ES-I3 (cell line): ENCODE measurements around the gene DPP4.

Experiments
- H3K36me3 ChIP-seq: 2 replicates; pipeline ENCODE4 v1.6.1; 2013; ENCODE audit warnings: mild to moderate bottlenecking, low read length, control low read depth, moderate library complexity; ENCODE audit not compliant: insufficient read depth
- H3K4me1 ChIP-seq: 2 replicates; pipeline ENCODE4 v1.6.1; 2013; ENCODE audit warnings: mild to moderate bottlenecking, control low read depth, low read length; ENCODE audit not compliant: insufficient read depth
- H3K9ac ChIP-seq: 2 replicates; pipeline ENCODE4 v1.6.1; 2013; ENCODE audit warnings: low read depth, mild to moderate bottlenecking, low read length, moderate library complexity
- H3K9me3 ChIP-seq: 2 replicates; pipeline ENCODE4 v1.6.1; 2013; ENCODE audit warnings: mild to moderate bottlenecking, low read length, moderate library complexity; ENCODE audit not compliant: control insufficient read depth, insufficient read depth

DPP4 gene

DNA sequence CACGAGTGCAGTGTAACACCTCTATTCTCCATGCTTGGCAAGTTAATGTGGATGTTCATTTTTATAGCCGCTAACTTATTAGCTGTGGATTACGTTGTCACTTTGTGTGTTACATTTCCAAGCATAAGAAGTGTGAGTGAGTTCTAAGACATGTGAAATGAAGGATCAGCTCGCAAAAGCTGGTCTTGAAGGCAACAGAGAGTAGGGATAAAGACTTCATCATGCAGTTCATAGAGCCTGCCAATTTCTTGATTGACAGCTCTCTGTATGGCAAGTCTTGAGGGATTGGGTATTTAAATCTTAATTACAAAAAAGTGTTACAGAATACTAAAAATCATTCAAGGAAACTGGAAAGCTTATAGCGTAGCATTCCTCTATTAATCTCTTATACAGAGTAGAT is 25.8 kb upstream of the DPP4 start:
- H3K4me1 ChIP-seq: no peaks in the 10 kb centered on the region
- H3K9ac ChIP-seq: no peak overlapping the region
- no peaks in the 10 kb centered on the region for H3K36me3 ChIP-seq
- no peaks in the 10 kb centered on the region for H3K9me3 ChIP-seq

DNA sequence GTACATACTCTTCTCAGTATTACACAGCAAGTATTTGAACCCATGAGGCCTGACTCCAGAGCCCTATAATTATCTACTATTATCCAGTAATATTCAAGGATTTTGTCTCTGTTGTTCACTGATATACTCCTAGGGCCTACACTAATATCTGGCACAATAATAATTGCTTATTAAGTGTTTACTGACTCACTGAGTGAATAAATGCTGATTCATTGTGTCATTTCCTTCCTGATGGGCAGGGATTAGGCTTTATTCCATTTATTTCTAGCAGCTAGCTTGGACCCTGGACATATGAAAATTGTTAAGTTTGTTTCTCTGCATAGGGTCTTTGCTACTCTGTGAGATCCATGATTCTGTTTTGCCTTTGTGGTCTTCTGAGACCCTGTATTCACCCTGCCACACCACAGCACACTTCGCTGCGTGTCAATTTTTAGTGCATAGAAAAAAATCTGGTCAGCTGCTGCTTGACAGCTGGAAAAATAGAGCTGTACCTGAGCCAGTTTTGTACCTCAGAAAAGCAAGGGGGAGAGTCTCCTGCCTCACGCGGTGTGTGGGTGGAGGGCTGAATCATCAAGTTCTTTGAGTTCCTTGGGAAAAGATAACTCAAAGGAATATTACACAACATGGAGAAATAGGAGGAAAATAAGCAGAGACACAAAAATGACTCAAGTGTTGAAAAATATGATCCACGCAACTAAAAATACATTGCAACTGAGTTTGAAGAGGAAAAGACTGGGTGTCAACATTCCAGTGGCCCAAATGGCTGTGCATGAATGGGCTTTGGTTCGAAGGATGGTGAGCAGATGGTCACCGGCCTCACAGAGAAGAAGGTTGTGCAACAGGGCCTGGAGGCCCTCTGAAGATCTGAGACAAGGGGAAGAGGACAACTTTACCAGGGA is 18.9 kb upstream of the DPP4 start:
- Histone ChIP-seq H3K9ac (no peak overlapping the region), H3K4me1 (no peaks in the 10 kb centered on the region), H3K9me3 (no peaks in the 10 kb centered on the region), H3K36me3 (no peaks in the 10 kb centered on the region)

DNA sequence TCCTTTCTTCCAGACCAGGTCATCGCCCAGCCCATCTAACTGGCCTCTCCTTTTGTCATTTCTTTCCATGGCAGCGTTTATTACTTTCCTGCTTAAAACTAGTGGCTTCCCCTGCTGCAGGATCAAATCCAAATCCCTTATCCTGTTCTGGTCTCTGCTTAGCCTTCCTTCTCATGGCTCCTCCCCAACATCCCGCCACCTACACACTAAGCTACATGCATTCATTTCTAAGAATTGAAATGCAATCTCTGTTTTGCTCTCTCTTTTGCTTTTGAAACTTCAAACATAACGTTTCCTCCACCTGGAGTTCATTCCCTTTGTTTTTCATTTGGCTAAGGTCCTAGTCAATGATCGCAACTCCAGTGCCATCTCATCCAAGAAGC is 18.0 kb upstream of the DPP4 start:
- Histone ChIP-seq H3K9ac (no peak overlapping the region), H3K36me3 (no peaks in the 10 kb centered on the region), H3K4me1 (no peaks in the 10 kb centered on the region), H3K9me3 (no peaks in the 10 kb centered on the region)

DNA sequence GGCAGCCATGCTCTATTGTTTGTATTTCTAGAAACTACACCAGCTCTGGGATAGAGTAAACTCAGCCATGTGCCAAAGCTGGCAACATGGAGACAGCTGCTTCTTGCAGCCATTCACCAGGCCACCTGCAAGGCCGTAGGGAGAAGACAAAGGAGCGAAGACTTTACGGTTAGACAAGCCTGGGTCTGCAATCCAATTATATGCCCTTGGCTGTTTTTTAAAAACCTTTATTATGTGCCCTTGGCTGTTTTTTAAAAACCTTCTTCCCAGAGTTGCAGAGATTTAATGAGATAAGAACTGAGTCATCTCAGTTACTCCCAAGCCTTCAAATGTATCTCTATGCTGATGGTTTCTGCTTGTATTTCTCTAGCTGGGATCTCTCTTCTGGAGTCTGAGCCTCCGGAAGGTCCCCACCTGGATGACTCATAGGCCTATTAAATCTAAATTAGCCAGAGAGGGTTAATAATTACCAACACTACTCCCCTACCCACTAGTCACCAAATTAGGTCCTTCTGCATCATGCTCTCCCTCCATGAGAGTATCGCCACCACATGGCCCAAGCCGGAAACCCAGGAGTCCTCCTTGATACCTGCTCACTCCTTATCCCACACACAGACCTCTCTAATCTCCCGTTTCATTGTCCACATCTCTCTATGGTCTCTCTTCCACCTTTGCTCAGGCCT is 17.5 kb upstream of the DPP4 start:
- Histone ChIP-seq H3K9ac (no peak overlapping the region), H3K4me1 (no peaks in the 10 kb centered on the region), H3K9me3 (no peaks in the 10 kb centered on the region), H3K36me3 (no peaks in the 10 kb centered on the region)

DNA sequence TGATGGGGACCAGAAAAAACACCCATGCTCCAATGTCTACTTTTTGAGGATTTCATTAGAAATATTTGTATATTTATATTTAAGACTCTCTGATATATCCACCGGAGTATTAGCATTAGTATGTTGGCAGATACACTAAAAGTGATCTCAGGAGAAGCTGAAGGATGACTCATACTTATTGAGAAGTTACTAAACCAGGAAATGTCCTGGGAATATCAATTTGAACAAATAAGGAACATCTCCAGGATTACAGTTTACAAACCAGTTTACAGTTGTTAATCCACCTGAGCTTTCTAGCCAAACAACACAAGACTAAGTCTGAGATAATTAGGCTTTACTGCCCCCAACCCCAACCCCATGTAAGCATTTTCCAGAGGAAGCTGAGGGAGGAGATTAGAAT is 16.1 kb upstream of the DPP4 start:
- Histone ChIP-seq H3K9me3 (no peaks in the 10 kb centered on the region), H3K36me3 (no peaks in the 10 kb centered on the region), H3K4me1 (no peaks in the 10 kb centered on the region), H3K9ac (no peak overlapping the region)

DNA sequence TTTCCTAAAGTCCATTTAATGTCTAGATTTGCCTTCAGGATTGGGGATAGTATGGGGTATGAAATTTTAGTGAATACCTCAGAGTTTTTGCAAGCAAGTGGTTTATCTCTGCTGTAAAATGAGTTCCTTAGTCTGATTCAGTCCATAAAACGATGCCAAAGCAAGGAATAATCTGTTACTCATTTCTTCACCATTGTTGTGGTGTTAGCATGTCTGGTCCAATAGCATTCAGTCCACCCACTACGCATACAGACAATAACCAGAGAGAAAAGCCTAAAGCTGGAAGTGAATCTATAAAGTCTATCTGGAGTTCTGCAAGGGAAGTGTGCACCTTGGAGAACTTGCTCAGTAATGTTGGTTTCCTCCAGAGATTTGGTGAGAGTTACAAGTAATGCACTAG is 12.9 kb upstream of the DPP4 start:
- no peaks in the 10 kb centered on the region for H3K36me3 ChIP-seq
- H3K9ac ChIP-seq: no peak overlapping the region
- H3K4me1 ChIP-seq: no peaks in the 10 kb centered on the region
- H3K9me3 ChIP-seq: no peaks in the 10 kb centered on the region

DNA sequence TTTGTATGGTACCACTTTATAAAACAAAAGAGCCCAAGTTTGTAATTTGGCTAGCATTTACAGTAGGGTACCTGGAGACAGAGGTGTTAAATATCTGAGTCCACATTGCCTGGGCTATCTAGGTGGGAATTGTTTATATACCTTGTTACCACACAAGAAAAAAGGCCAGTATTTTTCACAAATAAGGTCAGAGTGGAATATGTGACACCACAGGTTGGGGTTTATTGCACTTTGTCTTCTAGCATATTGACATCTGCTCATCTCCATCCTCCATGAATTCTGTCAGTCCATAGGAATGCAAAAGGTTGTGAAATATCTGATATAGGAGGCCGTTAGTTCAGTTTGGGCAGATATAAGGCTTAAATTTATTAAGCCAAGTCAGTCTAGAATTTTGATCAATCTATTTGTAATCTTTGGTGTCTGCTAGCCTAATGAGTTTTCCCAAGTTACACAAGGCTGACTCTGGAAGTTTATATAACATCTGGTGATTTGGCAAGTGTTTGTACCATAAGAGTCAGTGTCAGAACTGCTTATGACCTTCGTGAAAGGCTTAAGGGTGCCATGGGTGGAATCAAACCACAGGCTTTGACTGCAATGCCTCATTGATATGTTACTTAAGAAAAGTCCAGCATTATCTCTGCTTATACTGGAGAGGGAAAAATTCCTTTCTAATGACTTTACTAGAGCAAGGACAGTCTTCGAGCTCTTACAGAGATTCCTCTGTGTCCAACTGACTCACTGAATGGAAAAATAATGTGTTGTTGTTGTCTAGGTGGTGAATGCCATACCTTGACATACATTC is 11.3 kb upstream of the DPP4 start:
- no peaks in the 10 kb centered on the region for H3K36me3 ChIP-seq
- H3K4me1 ChIP-seq: no peaks in the 10 kb centered on the region
- no peak overlapping the region for H3K9ac ChIP-seq
- no peaks in the 10 kb centered on the region for H3K9me3 ChIP-seq

DNA sequence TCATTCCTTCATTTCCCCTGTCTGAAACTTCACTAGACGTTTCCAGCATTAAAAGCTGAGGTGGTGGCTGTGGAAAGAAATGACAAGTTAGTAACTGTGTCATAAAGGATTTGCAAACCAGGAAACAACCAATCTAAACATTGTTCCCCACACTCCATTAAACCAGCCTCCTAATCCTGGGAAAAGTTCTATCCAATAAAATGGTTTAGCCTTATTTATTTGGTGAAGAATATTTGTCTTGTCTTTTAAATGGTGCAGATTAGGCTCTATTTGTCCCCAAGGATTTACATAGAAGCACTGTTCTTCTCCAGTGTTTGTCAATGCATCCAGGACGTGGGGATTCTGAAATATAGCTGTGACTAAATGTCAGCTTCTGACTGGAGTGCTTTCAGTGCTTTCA is 10.5 kb upstream of the DPP4 start:
- no peak overlapping the region for H3K9ac ChIP-seq
- H3K36me3 ChIP-seq: no peaks in the 10 kb centered on the region
- no peaks in the 10 kb centered on the region; the same call in 1 of the 2 replicates for H3K9me3 ChIP-seq
- H3K4me1 ChIP-seq: no peaks in the 10 kb centered on the region

DNA sequence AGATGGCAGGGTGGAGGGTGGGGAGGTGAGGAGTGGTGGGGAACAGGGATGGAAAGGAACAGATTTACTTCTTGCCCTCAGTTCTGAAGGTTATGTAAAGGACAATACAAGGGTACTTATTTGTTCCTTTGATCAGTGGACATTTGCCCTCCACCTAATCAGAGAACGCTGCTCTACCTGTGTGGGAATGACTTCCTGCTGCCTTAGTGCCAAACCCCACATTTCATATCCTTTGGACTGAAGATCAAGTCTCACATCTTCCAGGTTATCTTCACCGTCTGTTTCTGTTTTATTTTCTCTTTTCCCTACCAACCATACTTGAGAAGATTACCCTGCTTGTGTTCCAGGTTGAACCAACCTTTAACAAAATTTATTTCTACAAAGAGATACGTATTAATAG is 8.7 kb upstream of the DPP4 start:
- Histone ChIP-seq H3K9me3 (peaks cover 3% of the 10 kb centered on the region), H3K4me1 (no peaks in the 10 kb centered on the region), H3K36me3 (no peaks in the 10 kb centered on the region), H3K9ac (no peak overlapping the region)

DNA sequence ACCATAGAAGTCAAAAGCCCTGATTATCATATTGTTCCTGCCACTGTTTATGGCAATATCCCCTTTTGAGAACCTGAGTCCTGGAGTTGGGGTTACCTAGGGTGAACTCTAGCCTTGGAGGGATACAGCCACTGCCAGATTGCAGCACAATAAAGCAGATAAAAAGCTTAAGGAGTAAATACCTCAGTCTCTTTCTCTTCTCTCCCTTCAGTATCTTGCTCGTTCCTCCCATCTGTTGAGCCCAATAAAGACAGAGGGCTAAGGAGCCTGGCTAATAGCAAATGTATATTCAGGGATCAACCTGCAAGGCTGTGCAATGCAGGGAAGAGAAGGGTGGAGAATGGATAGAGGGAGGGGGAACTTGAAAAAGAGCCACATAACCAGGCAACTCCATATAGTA is 8.0 kb upstream of the DPP4 start:
- Histone ChIP-seq H3K9me3 (peaks cover 3% of the 10 kb centered on the region), H3K36me3 (no peaks in the 10 kb centered on the region), H3K4me1 (no peaks in the 10 kb centered on the region), H3K9ac (no peak overlapping the region)

DNA sequence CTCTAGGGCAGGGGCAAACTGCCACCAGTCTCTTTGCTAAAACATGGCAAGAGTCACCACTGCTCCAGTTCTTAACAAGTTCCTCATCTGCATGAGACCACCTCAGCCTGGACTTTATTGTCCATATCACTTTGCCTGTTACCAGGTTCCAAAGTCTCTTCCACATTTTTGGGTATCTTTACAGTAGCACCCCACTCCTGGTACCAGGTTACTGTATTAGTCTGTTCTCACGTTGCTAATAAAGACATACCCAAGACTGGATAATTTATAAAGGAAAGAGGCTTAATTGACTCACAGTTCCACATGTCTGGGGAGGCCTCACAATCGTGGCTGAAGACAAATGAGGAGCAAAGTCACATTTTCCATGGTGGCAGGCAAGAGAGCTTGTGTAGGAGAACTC is 5.5 kb upstream of the DPP4 start:
- peaks cover 3% of the 10 kb centered on the region for H3K9me3 ChIP-seq
- H3K4me1 ChIP-seq: peaks cover 17% of the 10 kb centered on the region

DNA sequence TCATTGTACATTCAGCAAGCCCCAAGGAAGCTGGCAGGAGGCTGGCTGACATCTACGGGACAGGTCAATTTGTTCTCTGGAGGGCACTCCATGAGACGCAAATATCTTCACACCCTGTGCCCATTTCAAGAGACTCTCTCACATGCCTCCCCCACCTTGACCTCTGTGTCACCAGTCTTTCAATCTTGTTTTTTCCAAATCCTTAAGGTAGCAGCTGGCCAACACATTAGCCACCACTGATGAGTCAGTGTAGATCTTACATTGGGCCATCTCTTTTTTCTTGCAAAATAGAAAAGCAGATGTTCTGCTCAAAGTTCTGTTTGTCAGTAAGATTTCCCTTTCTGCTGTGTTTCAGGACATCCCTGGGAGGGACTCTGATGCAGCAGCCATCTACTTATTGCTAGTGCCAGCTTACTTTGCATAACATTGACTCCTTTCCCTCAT is 1.7 kb upstream of the DPP4 start:
- H3K9ac ChIP-seq: no peak overlapping the region
- peaks cover 19% of the 10 kb centered on the region for H3K4me1 ChIP-seq
- peaks cover 3% of the 10 kb centered on the region for H3K9me3 ChIP-seq
- H3K36me3 ChIP-seq: no peaks in the 10 kb centered on the region

More for the DNA sequence above, 5.5 kb upstream of the DPP4 start:
- Histone ChIP-seq H3K9ac (no peak overlapping the region), H3K36me3 (no peaks in the 10 kb centered on the region)

DNA sequence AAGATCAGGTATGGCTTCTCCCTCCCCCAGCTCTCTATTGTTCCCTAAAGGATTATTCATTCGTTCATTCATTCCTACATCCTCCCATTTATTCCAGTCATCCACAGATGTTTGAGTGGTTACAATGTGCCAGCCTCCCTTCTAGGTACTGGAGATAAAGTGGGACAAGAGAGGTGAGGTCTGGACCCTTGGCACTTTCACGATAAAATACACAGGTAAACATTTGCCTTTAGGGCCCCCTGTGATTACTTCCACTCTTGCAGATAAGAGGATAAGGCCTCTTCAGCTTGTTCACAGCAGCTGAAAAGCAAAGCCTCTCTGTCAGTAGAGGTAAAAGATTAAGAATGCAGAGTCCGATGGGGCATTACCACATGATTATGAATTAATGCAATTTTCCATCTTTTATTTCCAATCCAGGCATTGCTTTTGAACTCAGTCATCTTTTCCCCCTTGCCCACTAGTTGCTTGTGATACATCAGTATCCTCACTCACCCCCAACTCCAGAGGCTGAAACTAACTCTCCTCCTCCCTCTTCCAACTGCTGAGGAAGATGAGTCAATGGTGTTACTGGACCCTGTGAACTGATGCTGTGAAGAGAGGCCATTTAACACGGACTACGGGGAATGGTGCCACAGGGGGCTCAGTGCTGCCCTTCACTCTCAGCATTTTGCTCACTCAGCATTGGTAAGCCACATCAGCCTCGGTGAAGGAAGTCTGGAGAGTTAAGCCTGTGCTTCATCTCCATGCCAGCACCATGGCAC is 1.1 kb upstream of the DPP4 start:
- Histone ChIP-seq H3K9ac (peak overlapping the region; percentile 70; the same call in 1 of the 2 replicates), H3K9me3 (peaks cover 3% of the 10 kb centered on the region), H3K36me3 (no peaks in the 10 kb centered on the region), H3K4me1 (peaks cover 24% of the 10 kb centered on the region)

DNA sequence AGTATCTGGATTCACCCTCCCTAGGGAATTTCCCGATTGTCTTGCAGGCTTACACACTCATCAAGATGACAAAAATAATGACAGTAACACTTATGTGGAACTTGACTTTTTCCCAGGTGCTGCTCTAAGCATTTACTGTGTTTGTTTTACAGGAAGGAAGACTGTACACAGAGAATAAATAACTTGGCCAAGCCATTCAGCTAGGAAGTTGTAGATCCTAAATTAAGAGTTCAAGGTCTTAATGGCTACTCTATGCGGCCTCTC is 549 bp upstream of the DPP4 start:
- Histone ChIP-seq H3K36me3 (no peaks in the 10 kb centered on the region), H3K9me3 (peaks cover 3% of the 10 kb centered on the region; the same call in 1 of the 2 replicates), H3K9ac (peak overlapping the region; percentile 70), H3K4me1 (peaks cover 25% of the 10 kb centered on the region)
